GM23338 (cell line): ENCODE measurements around the gene HORMAD2. TPM values are rescaled to one million over a fixed set of nuclear protein-coding genes. Genes with fewer than 3 reads are reported as not detected.
A peak's percentile ranks its signal among the peaks of the same experiment; 100 is the strongest.

ENCODE experiments used
- ATAC-seq: fragments of 200-7000 bp; cut with Tn5 transposase; 3 replicates; pipeline ENCODE4 v1.9.1; 2020
- DNase-seq: peaks from one replicate; pipeline ENCODE4 v3.0.0-alpha.2; 2015; ENCODE audit warnings: low spot score
- H2AFZ ChIP-seq: fragments of 200-600 bp; sonication (generic); 2 replicates; pipeline ENCODE4 v1.8.0; 2016; ENCODE audit warnings: antibody characterized with exemption, mild to moderate bottlenecking, moderate library complexity
- H3F3A ChIP-seq: fragments of 200-600 bp; sonication (generic); replicated peaks from 2 replicates; pipeline ENCODE4 v1.8.0; 2017; ENCODE audit warnings: antibody characterized with exemption, mixed run types, low read depth
- H3K27ac ChIP-seq: fragments of 200-600 bp; sonication (generic); 2 replicates; pipeline ENCODE4 v1.6.1; 2016; ENCODE audit warnings: low read depth
- H3K27me3 ChIP-seq: fragments of 200-600 bp; sonication (generic); 2 replicates; pipeline ENCODE4 v1.8.0; 2016; ENCODE audit warnings: mild to moderate bottlenecking, mixed run types, moderate library complexity; ENCODE audit not compliant: insufficient read depth
- H3K36me3 ChIP-seq: fragments of 200-600 bp; sonication (generic); 2 replicates; pipeline ENCODE4 v1.8.0; 2016; ENCODE audit warnings: mild to moderate bottlenecking; ENCODE audit not compliant: insufficient read depth
- H3K4me1 ChIP-seq: fragments of 200-600 bp; sonication (generic); 2 replicates; pipeline ENCODE4 v1.8.0; 2016; ENCODE audit warnings: mild to moderate bottlenecking, moderate library complexity; ENCODE audit not compliant: insufficient read depth
- H3K4me2 ChIP-seq: fragments of 200-600 bp; sonication (generic); 2 replicates; pipeline ENCODE4 v1.7.1; 2017; ENCODE audit warnings: mixed run types
- H3K4me3 ChIP-seq: fragments of 200-600 bp; sonication (generic); 2 replicates; pipeline ENCODE4 v1.6.1; 2016; ENCODE audit warnings: mixed run types
- H3K79me2 ChIP-seq: fragments of 200-600 bp; sonication (generic); replicated peaks from 2 replicates; pipeline ENCODE4 v1.8.0; 2017; ENCODE audit warnings: mild to moderate bottlenecking; ENCODE audit not compliant: insufficient read depth
- H3K9me2 ChIP-seq: fragments of 200-600 bp; sonication (generic); 2 replicates; pipeline ENCODE4 v1.8.0; 2017; ENCODE audit not compliant: insufficient read depth
- H4K20me1 ChIP-seq: fragments of 200-600 bp; sonication (generic); replicated peaks from 2 replicates; pipeline ENCODE4 v1.8.0; 2017; ENCODE audit warnings: mild to moderate bottlenecking; ENCODE audit not compliant: insufficient read depth
- H3K27ac Mint-ChIP-seq: 2 replicates; pipeline ENCODE4 v1.8.0; 2020; ENCODE audit warnings: inconsistent platforms, mild to moderate bottlenecking, moderate library complexity, mixed read lengths
- H3K27me3 Mint-ChIP-seq: 3 replicates; pipeline ENCODE4 v1.8.0; 2022; ENCODE audit warnings: low read depth, mild to moderate bottlenecking, moderate library complexity, mixed read lengths, inconsistent platforms; ENCODE audit not compliant: insufficient read depth, poor library complexity
- H3K36me3 Mint-ChIP-seq: 3 replicates; pipeline ENCODE4 v1.8.0; 2021; ENCODE audit warnings: low read depth, mild to moderate bottlenecking, inconsistent platforms, moderate library complexity, mixed read lengths
- H3K4me1 Mint-ChIP-seq: 3 replicates; pipeline ENCODE4 v1.8.0; 2020; ENCODE audit warnings: mild to moderate bottlenecking, inconsistent platforms, mixed read lengths
- H3K4me3 Mint-ChIP-seq: 3 replicates; pipeline ENCODE4 v1.8.0; 2021; ENCODE audit warnings: moderate library complexity, mild to moderate bottlenecking, inconsistent platforms, mixed read lengths
- H3K9me3 Mint-ChIP-seq: 3 replicates; pipeline ENCODE4 v1.8.0; 2020; ENCODE audit warnings: moderate library complexity, mild to moderate bottlenecking, inconsistent platforms, mixed read lengths
- EZH2phosphoT487 ChIP-seq: fragments of 200-600 bp; sonication (generic); IDR thresholded peaks from one replicate; pipeline ENCODE4 v1.8.1; 2018; ENCODE audit warnings: antibody characterized with exemption; ENCODE audit not compliant: unreplicated experiment
- NANOG ChIP-seq: IDR thresholded peaks from 2 replicates; pipeline ENCODE4 v1.6.1; 2016; ENCODE audit warnings: antibody characterized with exemption, borderline replicate concordance
- POLR2AphosphoS5 ChIP-seq: IDR thresholded peaks from 2 replicates; pipeline ENCODE4 v1.6.1; 2016; ENCODE audit warnings: antibody characterized with exemption, low read depth
- REST ChIP-seq: IDR thresholded peaks from one replicate; pipeline ENCODE4 v1.6.1; 2018; ENCODE audit warnings: antibody characterized with exemption; ENCODE audit not compliant: unreplicated experiment
- ZNF331 ChIP-seq: fragments of 250-450 bp; sonication (Bioruptor Pico); IDR thresholded peaks from 2 replicates; pipeline ENCODE4 v1.5.0; 2020; ENCODE audit warnings: low read depth, mild to moderate bottlenecking, moderate library complexity
- polyA plus RNA-seq: library from polyadenylated mRNA; unstranded; fragments of >200 nt; fragmentation: Nextera tagmentation; extraction: Ambion mirVana; gene quantifications from 2 replicates; pipeline ENCODE4 v1.2.1, GENCODE V29; 2016
- total RNA-seq: library from RNA; depleted of rRNA; stranded (reverse); fragments of >200 nt; shearing (Covaris generic); gene quantifications from 2 replicates; pipeline ENCODE4 v1.2.3, GENCODE V29; 2014
- TF ChIP-seq, protein P1 (sequence below): fragments of 250-450 bp; sonication (Bioruptor Pico); IDR thresholded peaks from 2 replicates; pipeline ENCODE4 v1.5.0; 2020; ENCODE audit warnings: mild to moderate bottlenecking, moderate library complexity

The HORMAD2 gene
- total and polyA plus RNA-seq, 2 experiments from 2014 or later, result 0.40 TPM; not detected in 1

DNA sequence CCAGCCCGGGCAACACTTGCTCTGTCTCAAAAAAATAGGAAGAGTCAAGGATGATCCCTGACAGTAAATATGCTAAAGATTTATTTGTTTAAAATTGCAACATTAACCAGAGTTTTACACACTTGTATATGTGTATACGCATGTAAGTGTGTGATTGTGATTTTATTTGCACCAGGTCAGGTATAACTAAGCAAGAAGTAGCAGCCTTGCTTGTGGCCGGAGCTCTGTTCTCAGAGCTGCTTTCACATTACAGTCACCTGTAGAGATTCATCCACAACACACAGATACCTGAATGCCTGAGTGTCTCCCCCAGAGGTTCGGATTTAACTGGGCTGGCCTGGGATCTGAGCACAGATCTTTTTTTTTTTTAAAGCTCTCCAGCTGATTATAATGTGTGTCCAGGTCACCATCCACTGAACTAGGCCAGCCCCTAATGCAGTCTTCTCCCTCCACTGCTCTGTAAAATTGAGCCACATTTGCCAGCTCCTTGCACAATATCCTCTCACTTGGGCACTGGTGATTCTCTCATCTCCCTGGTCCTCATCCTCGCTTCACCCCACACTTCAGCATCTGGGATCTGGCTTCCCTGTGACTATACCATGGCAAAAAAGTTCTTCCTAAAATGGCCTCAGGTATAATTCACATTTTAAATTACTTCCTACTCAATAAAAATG, 118.0 kb downstream of the HORMAD2 start:
- H3K79me2 ChIP-seq, result no peaks in the 10 kb centered on the region
- H3K27ac ChIP-seq, result no peak overlapping the region
- peak overlapping the region; percentile 10; the same call in 1 of the 2 replicates for H3K27ac Mint-ChIP-seq
- no peak overlapping the region; the same call in 2 of the 3 replicates for H3K4me3 Mint-ChIP-seq
- no peak overlapping the region for H3K4me3 ChIP-seq
- H3K36me3 Mint-ChIP-seq, result peaks cover 4% of the 10 kb centered on the region; the same call in 2 of the 3 replicates
- DNase-seq (no peak), ATAC-seq (no peak)
- H2AFZ ChIP-seq, result no peak overlapping the region
- no peaks in the 10 kb centered on the region for H3K36me3 ChIP-seq
- H3K4me1 Mint-ChIP-seq, result peaks cover 26% of the 10 kb centered on the region
- H3F3A ChIP-seq, result 0 out of 2 replicates have a peak, but pooled peaks cover 4% of the 10 kb centered on the region
- H3K9me2 ChIP-seq, result peaks cover 5% of the 10 kb centered on the region; the same call in 1 of the 2 replicates
- H3K4me2 ChIP-seq, result no peak overlapping the region
- H4K20me1 ChIP-seq, result no peaks in the 10 kb centered on the region
- TF ChIP-seq REST (no peak), ZNF331 (CRISPR knock-in tag) (no peak), NANOG (no peak), EZH2phosphoT487 (no peak), POLR2AphosphoS5 (no peak)
- TF ChIP-seq, protein P1, sequence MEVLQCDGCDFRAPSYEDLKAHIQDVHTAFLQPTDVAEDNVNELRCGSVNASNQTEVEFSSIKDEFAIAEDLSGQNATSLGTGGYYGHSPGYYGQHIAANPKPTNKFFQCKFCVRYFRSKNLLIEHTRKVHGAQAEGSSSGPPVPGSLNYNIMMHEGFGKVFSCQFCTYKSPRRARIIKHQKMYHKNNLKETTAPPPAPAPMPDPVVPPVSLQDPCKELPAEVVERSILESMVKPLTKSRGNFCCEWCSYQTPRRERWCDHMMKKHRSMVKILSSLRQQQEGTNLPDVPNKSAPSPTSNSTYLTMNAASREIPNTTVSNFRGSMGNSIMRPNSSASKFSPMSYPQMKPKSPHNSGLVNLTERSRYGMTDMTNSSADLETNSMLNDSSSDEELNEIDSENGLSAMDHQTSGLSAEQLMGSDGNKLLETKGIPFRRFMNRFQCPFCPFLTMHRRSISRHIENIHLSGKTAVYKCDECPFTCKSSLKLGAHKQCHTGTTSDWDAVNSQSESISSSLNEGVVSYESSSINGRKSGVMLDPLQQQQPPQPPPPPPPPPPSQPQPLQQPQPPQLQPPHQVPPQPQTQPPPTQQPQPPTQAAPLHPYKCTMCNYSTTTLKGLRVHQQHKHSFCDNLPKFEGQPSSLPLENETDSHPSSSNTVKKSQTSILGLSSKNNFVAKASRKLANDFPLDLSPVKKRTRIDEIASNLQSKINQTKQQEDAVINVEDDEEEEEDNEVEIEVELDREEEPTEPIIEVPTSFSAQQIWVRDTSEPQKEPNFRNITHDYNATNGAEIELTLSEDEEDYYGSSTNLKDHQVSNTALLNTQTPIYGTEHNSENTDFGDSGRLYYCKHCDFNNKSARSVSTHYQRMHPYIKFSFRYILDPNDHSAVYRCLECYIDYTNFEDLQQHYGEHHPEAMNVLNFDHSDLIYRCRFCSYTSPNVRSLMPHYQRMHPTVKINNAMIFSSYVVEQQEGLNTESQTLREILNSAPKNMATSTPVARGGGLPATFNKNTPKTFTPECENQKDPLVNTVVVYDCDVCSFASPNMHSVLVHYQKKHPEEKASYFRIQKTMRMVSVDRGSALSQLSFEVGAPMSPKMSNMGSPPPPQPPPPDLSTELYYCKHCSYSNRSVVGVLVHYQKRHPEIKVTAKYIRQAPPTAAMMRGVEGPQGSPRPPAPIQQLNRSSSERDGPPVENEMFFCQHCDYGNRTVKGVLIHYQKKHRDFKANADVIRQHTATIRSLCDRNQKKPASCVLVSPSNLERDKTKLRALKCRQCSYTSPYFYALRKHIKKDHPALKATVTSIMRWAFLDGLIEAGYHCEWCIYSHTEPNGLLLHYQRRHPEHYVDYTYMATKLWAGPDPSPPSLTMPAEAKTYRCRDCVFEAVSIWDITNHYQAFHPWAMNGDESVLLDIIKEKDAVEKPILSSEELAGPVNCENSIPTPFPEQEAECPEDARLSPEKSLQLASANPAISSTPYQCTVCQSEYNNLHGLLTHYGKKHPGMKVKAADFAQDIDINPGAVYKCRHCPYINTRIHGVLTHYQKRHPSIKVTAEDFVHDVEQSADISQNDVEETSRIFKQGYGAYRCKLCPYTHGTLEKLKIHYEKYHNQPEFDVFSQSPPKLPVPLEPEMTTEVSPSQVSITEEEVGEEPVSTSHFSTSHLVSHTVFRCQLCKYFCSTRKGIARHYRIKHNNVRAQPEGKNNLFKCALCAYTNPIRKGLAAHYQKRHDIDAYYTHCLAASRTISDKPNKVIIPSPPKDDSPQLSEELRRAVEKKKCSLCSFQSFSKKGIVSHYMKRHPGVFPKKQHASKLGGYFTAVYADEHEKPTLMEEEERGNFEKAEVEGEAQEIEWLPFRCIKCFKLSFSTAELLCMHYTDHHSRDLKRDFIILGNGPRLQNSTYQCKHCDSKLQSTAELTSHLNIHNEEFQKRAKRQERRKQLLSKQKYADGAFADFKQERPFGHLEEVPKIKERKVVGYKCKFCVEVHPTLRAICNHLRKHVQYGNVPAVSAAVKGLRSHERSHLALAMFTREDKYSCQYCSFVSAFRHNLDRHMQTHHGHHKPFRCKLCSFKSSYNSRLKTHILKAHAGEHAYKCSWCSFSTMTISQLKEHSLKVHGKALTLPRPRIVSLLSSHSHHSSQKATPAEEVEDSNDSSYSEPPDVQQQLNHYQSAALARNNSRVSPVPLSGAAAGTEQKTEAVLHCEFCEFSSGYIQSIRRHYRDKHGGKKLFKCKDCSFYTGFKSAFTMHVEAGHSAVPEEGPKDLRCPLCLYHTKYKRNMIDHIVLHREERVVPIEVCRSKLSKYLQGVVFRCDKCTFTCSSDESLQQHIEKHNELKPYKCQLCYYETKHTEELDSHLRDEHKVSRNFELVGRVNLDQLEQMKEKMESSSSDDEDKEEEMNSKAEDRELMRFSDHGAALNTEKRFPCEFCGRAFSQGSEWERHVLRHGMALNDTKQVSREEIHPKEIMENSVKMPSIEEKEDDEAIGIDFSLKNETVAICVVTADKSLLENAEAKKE, result no peak
- H3K27me3 Mint-ChIP-seq, result peaks cover 3% of the 10 kb centered on the region
- peaks cover 18% of the 10 kb centered on the region for H3K4me1 ChIP-seq
- H3K9me3 Mint-ChIP-seq, result peaks cover 7% of the 10 kb centered on the region; the same call in 1 of the 3 replicates
- H3K27me3 ChIP-seq, result no peaks in the 10 kb centered on the region
